Gastroesophageal sphincter (tissue), 4 donors: ENCODE data around the gene ABCC9. TPM values are rescaled to one million over a fixed set of nuclear protein-coding genes. Genes with fewer than 3 reads are reported as not detected.
A peak's percentile ranks its signal among the peaks of the same experiment; 100 is the strongest.

Experiments used
- ATAC-seq: fragments of 150-250 bp; one replicate; pipeline ENCODE4 v1.9.1; 2016; ENCODE audit warnings: mild to moderate bottlenecking, moderate library complexity
- H3K27ac ChIP-seq, 4 donors: fragments of 200-600 bp; sonication (generic) in 3 of 4; 1 replicate in 3 of 4; 2 replicates in 1 of 4; pipeline ENCODE4 v1.5.1; 2016 to 2019
- H3K27me3 ChIP-seq: fragments of 200-600 bp; sonication (generic); one replicate; pipeline ENCODE4 v1.5.1; 2019
- H3K36me3 ChIP-seq, 2 donors: fragments of 200-600 bp; sonication (generic); one replicate each; pipeline ENCODE4 v1.5.1; 2019; ENCODE audit warnings: control low read depth in 1 of 2
- H3K4me1 ChIP-seq, 3 donors: fragments of 200-600 bp; sonication (generic); 1 replicate in 2 of 3; 2 replicates in 1 of 3; pipeline ENCODE4 v1.5.1; 2016 to 2019; ENCODE audit warnings: control low read depth in 2 of 3
- H3K4me3 ChIP-seq, 2 donors: fragments of 200-600 bp; sonication (generic); one replicate each; pipeline ENCODE4 v1.5.1; 2019; ENCODE audit warnings: mild to moderate bottlenecking in 1 of 2, moderate library complexity in 1 of 2
- H3K9me3 ChIP-seq, 3 donors: fragments of 200-600 bp; sonication (generic); one replicate each; pipeline ENCODE4 v1.5.1; 2017 to 2019; ENCODE audit warnings: control low read depth in 2 of 3
- CTCF ChIP-seq, 4 experiments: fragments of 200-600 bp in 2 of 4; fragments of 450-650 bp in 2 of 4; sonication (generic) in 1 of 4; IDR thresholded peaks; one replicate each; pipeline ENCODE4 v1.5.1; 2017 to 2019; ENCODE audit warnings: antibody characterized with exemption in 4 of 4, mild to moderate bottlenecking in 2 of 4, moderate library complexity in 2 of 4
- EP300 ChIP-seq: sonication (generic); formaldehyde crosslinking; IDR thresholded peaks from one replicate; pipeline ENCODE4 v1.6.1; 2017; ENCODE audit warnings: antibody characterized with exemption, mild to moderate bottlenecking
- POLR2A ChIP-seq, 2 donors: fragments of 450-650 bp; IDR thresholded peaks; one replicate each; pipeline ENCODE4 v1.6.1; 2017; ENCODE audit warnings: antibody characterized with exemption in 2 of 2, mild to moderate bottlenecking in 2 of 2, moderate library complexity in 1 of 2
- POLR2AphosphoS5 ChIP-seq: sonication (generic); formaldehyde crosslinking; IDR thresholded peaks from one replicate; pipeline ENCODE4 v1.6.1; 2017; ENCODE audit warnings: antibody characterized with exemption
- WGBS, 2 donors: methylation state at CpG; one replicate each; pipeline ENCODE4 v1.1.5; 2018; ENCODE audit warnings: low coverage in 1 of 2; 5-methylcytosine and 5-hydroxymethylcytosine counted together
- total RNA-seq, 4 donors: library from RNA; depleted of rRNA; stranded (reverse); fragments of >200 nt; gene quantifications; one replicate each; pipeline ENCODE4 v1.1.0, GENCODE V29; 2016

ABCC9 gene
- total RNA-seq = 100 to 1,000 TPM in 1 of 4 donors, 10 to 100 TPM in 3; 61.8 to 105 (median 73.7) TPM

- no peaks in the 10 kb centered on the region for H3K27me3 ChIP-seq
- H3K36me3 ChIP-seq = peaks cover 0 to 7% of the 10 kb centered on the region in 2 donors
- peak; percentile 68 for ATAC-seq
- peaks cover 0 to 36% (median 0%) of the 10 kb centered on the region in 3 donors for H3K4me1 ChIP-seq
- H3K4me3 ChIP-seq = peak within 1 kb of the TSS; percentile 58 to 60
- H3K27ac ChIP-seq = peak within 1 kb of the TSS; percentile 82 to 90 (median 88)
- WGBS, 2 donors = 1% methylated on average over 27 to 42 of the region's 42 CpGs
- H3K9me3 ChIP-seq = peaks cover 0 to under 1% (median 0%) of the 10 kb centered on the region in 3 donors
- TF ChIP-seq POLR2A (IDR thresholded peaks at IDR 0.05) (peak; percentile 43 to 45), CTCF (IDR thresholded peaks at IDR 0.05) (peak in 3 of 4 experiments; percentile 9 to 31 (median 25)), EP300 (no peak), POLR2AphosphoS5 (no peak)
Measured at GRCh38 chr12:21940549-21941505, at the start of gene ABCC9. TSS of gene ABCC9 (minus strand) at chr12:21941426. CDS start at chr12:21936674, 4,752 bp downstream.

GRCh38 chr12:21989819-21990412, 48.7 kb upstream of the ABCC9 start:
- no peaks in the 10 kb centered on the region for H3K36me3 ChIP-seq
- H3K27ac ChIP-seq = no peak overlapping the region
- 44 to 52% methylated on average over 5 of the region's 5 CpGs for WGBS, 2 donors
- no peaks in the 10 kb centered on the region for H3K27me3 ChIP-seq
- no peak for ATAC-seq
- no peaks in the 10 kb centered on the region for H3K9me3 ChIP-seq
- TF ChIP-seq CTCF (IDR thresholded peaks at IDR 0.05) (peak; percentile 63 to 69 (median 66)), POLR2A (IDR thresholded peaks at IDR 0.05) (no peak), POLR2AphosphoS5 (no peak), EP300 (no peak)
- no peaks in the 10 kb centered on the region for H3K4me1 ChIP-seq
- no peak overlapping the region for H3K4me3 ChIP-seq

GRCh38 chr12:21988619-21989018, 47.4 kb upstream of the ABCC9 start:
- ATAC-seq = no peak
- 100% methylated on average over 1 of the region's 1 CpG; no CpG with 5 or more reads in 1 of the 2 donors for WGBS, 2 donors
- Histone ChIP-seq H3K9me3 (no peaks in the 10 kb centered on the region), H3K4me3 (no peak overlapping the region), H3K4me1 (no peaks in the 10 kb centered on the region), H3K36me3 (no peaks in the 10 kb centered on the region), H3K27me3 (no peaks in the 10 kb centered on the region), H3K27ac (no peak overlapping the region)
- no peak for TF ChIP-seq EP300
- TF ChIP-seq CTCF (IDR thresholded peaks at IDR 0.05) = no peak
- TF ChIP-seq POLR2AphosphoS5 = no peak
- no peak for TF ChIP-seq POLR2A (IDR thresholded peaks at IDR 0.05)

- 85 to 95% methylated on average over 4 to 6 of the region's 6 CpGs for WGBS, 2 donors
- H3K27ac ChIP-seq = no peak overlapping the region
- ATAC-seq = no peak
- H3K27me3 ChIP-seq = no peaks in the 10 kb centered on the region
- H3K9me3 ChIP-seq = no peaks in the 10 kb centered on the region
- H3K4me1 ChIP-seq = no peaks in the 10 kb centered on the region
- no peaks in the 10 kb centered on the region for H3K36me3 ChIP-seq
- TF ChIP-seq POLR2A (IDR thresholded peaks at IDR 0.05) (no peak), POLR2AphosphoS5 (no peak), EP300 (no peak), CTCF (IDR thresholded peaks at IDR 0.05) (no peak)
- H3K4me3 ChIP-seq = no peak overlapping the region
Measured at GRCh38 chr12:21987755-21988154, 46.5 kb upstream of the ABCC9 start.
